T-cell (primary cell): ENCODE measurements around the gene KIF16B. TPM values are rescaled to one million over a fixed set of nuclear protein-coding genes. Genes with fewer than 3 reads are reported as not detected.

Experiments used
- ATAC-seq, 4 experiments: fragments of 200-7000 bp in 3 of 4; fragments of 150-1000 bp in 1 of 4; cut with Tn5 transposase; replicated peaks in 1 of 4; 1 replicate in 3 of 4; 2 replicates in 1 of 4; pipeline ENCODE4 v1.10.0; 2021; ENCODE audit warnings: moderate library complexity in 3 of 4, mild to moderate bottlenecking in 2 of 4, moderate number of reproducible peaks in 1 of 4
- CTCF ChIA-PET, 2 donors: fragments of 300-600 bp; sonication (Branson Sonifier 250); formaldehyde crosslinking; loops; one replicate each; lab custom pipeline; 2022; ENCODE audit warnings: antibody characterized with exemption in 2 of 2; lab: Charles Lee
- POLR2A ChIA-PET, 2 donors: fragments of 300-600 bp; sonication (Branson Sonifier 250); formaldehyde crosslinking; loops; one replicate each; lab custom pipeline; 2022; ENCODE audit warnings: antibody characterized with exemption in 2 of 2; lab: Charles Lee
- DNase-seq, 35 experiments: peaks; one replicate each; pipeline versions ENCODE4 v3.0.0 to v3.0.0-alpha.2; 2013 to 2023
- H3K27ac ChIP-seq: one replicate; pipeline ENCODE4 v1.5.1; 2013; ENCODE audit warnings: low read length
- H3K27me3 ChIP-seq, 2 experiments: replicated peaks in 1 of 2; 1 replicate in 1 of 2; 2 replicates in 1 of 2; pipeline versions ENCODE4 v1.6.1 to v1.7.0; 2013; ENCODE audit warnings: low read length in 1 of 2, mixed read lengths in 1 of 2; ENCODE audit not compliant: control insufficient read depth in 2 of 2, insufficient read depth in 2 of 2; ENCODE audit errors: extremely low read depth in 1 of 2
- H3K36me3 ChIP-seq, 2 donors: 1 replicate in 1 of 2; 2 replicates in 1 of 2; pipeline versions ENCODE4 v1.6.1 to v1.7.0; 2013; ENCODE audit warnings: low read length in 1 of 2; ENCODE audit not compliant: control insufficient read depth in 2 of 2, insufficient read depth in 1 of 2; ENCODE audit errors: extremely low read depth in 1 of 2
- H3K4me1 ChIP-seq, 2 experiments: 1 replicate in 1 of 2; 2 replicates in 1 of 2; pipeline versions ENCODE4 v1.6.1 to v1.7.0; 2013; ENCODE audit warnings: low read length in 2 of 2, mixed read lengths in 1 of 2; ENCODE audit not compliant: insufficient read depth in 2 of 2, control insufficient read depth in 1 of 2; ENCODE audit errors: extremely low read depth in 1 of 2
- H3K4me3 ChIP-seq, 2 donors: 1 replicate in 1 of 2; 2 replicates in 1 of 2; pipeline versions ENCODE4 v1.5.1 to v1.7.0; 2013; ENCODE audit warnings: mild to moderate bottlenecking in 2 of 2, low read length in 1 of 2, moderate library complexity in 1 of 2; ENCODE audit not compliant: control insufficient read depth in 1 of 2; ENCODE audit errors: extremely low read depth in 1 of 2
- H3K9me3 ChIP-seq: 2 replicates; pipeline ENCODE4 v1.7.0; 2013
- H3K27ac Mint-ChIP-seq, 2 donors: one replicate each; pipeline ENCODE4 v1.8.0; 2020 to 2021; ENCODE audit warnings: mild to moderate bottlenecking in 2 of 2, mixed read lengths in 2 of 2
- H3K27me3 Mint-ChIP-seq, 2 donors: one replicate each; pipeline ENCODE4 v1.8.0; 2021 to 2022; ENCODE audit warnings: mixed read lengths in 2 of 2
- H3K36me3 Mint-ChIP-seq: one replicate; pipeline ENCODE4 v1.8.0; 2021; ENCODE audit warnings: mixed read lengths
- H3K4me1 Mint-ChIP-seq, 3 donors: one replicate each; pipeline ENCODE4 v1.8.0; 2020 to 2022; ENCODE audit warnings: mixed read lengths in 3 of 3, mild to moderate bottlenecking in 1 of 3
- H3K4me3 Mint-ChIP-seq, 3 donors: one replicate each; pipeline ENCODE4 v1.8.0; 2020 to 2022; ENCODE audit warnings: mild to moderate bottlenecking in 3 of 3, mixed read lengths in 3 of 3, moderate library complexity in 3 of 3
- H3K9me3 Mint-ChIP-seq, 3 donors: one replicate each; pipeline ENCODE4 v1.8.0; 2020 to 2022; ENCODE audit warnings: mixed read lengths in 3 of 3
- WGBS: methylation state at CpG from one replicate; pipeline ENCODE4 v1.1.5; 2013; ENCODE audit warnings: missing lambda C conversion rate; ENCODE audit not compliant: insufficient coverage; 5-methylcytosine and 5-hydroxymethylcytosine counted together
- total RNA-seq, 35 experiments: library from RNA in 6 of 35; stranded (reverse) in 6 of 35; fragments of 120-200 nt in 1 of 35; gene quantifications; one replicate each; pipeline versions ENCODE4 v1.2.1 to v1.2.4 and lab custom pipeline; 2013 to 2026

Gene KIF16B
- total RNA-seq, 5 donors from 2014 or later (not counting 1 experiment from before 2014, with no cell fraction given): 6.8 to 10.2 (median 8.7) TPM

- H3K9me3 Mint-ChIP-seq: no peaks in the 10 kb centered on the region
- H3K9me3 ChIP-seq: no peaks in the 10 kb centered on the region
- CTCF ChIA-PET: interaction anchor here in 1 of 2 donors (1.1 kb wide), 1 partner anchor 17 kb away, joined by 3 read pairs; no protein-coding TSS in a partner anchor
- no peak overlapping the region for H3K4me3 ChIP-seq
- DNase-seq: no peak
- no peak for ATAC-seq
- peaks cover 44% of the 10 kb centered on the region for H3K36me3 Mint-ChIP-seq
- POLR2A ChIA-PET: interaction anchor here (0.5 to 0.9 kb wide), 3 partner anchors 22 to 1295 kb away, joined by 3 read pairs; no protein-coding TSS in a partner anchor
- H3K4me1 ChIP-seq: no peaks in the 10 kb centered on the region
- no peaks in the 10 kb centered on the region for H3K27me3 Mint-ChIP-seq
- H3K4me1 Mint-ChIP-seq: no peaks in the 10 kb centered on the region
- no peaks in the 10 kb centered on the region for H3K27me3 ChIP-seq
- no peak overlapping the region for H3K4me3 Mint-ChIP-seq
- H3K27ac Mint-ChIP-seq: no peak overlapping the region
- 96% methylated on average over 4 of the region's 4 CpGs for WGBS
- H3K27ac ChIP-seq: no peak overlapping the region
- peaks cover 3 to 4% of the 10 kb centered on the region in 2 donors for H3K36me3 ChIP-seq
Measured at GRCh38 chr20:16397086-16397485, 176.2 kb downstream of the KIF16B start.

- H3K9me3 Mint-ChIP-seq: peaks cover 0 to 3% (median 0%) of the 10 kb centered on the region in 3 donors
- Histone ChIP-seq H3K4me1 (no peaks in the 10 kb centered on the region), H3K27ac (no peak overlapping the region), H3K36me3 (peaks cover 3 to 8% of the 10 kb centered on the region in 2 donors), H3K4me3 (no peak overlapping the region), H3K27me3 (no peaks in the 10 kb centered on the region), H3K9me3 (no peaks in the 10 kb centered on the region)
- POLR2A ChIA-PET: no interaction called here
- H3K27ac Mint-ChIP-seq: no peak overlapping the region
- WGBS: no CpG with 5 or more reads among the region's 1 CpG
- ATAC-seq: no peak
- H3K36me3 Mint-ChIP-seq: peaks cover 49% of the 10 kb centered on the region
- CTCF ChIA-PET: interaction anchor here in 1 of 2 donors (0.6 kb wide), 1 partner anchor 32 kb away, joined by 3 read pairs; no protein-coding TSS in a partner anchor
- no peak for DNase-seq
- peaks cover 0 to 6% (median 0%) of the 10 kb centered on the region in 3 donors for H3K4me1 Mint-ChIP-seq
- no peaks in the 10 kb centered on the region for H3K27me3 Mint-ChIP-seq
- no peak overlapping the region for H3K4me3 Mint-ChIP-seq
Measured at GRCh38 chr20:16395366-16395765, 177.9 kb downstream of the KIF16B start.

GRCh38 chr20:16394784-16395183 lies 178.5 kb downstream of the KIF16B start:
- Histone ChIP-seq H3K27ac (no peak overlapping the region), H3K36me3 (peaks cover 3 to 8% of the 10 kb centered on the region in 2 donors), H3K9me3 (no peaks in the 10 kb centered on the region), H3K4me3 (no peak overlapping the region), H3K27me3 (no peaks in the 10 kb centered on the region), H3K4me1 (no peaks in the 10 kb centered on the region)
- Mint-ChIP-seq H3K4me1 (peaks cover 0 to 6% (median 0%) of the 10 kb centered on the region in 3 donors), H3K4me3 (no peak overlapping the region), H3K9me3 (peaks cover 0 to 3% (median 0%) of the 10 kb centered on the region in 3 donors), H3K27ac (no peak overlapping the region), H3K27me3 (no peaks in the 10 kb centered on the region), H3K36me3 (peaks cover 47% of the 10 kb centered on the region)
- WGBS: 88% methylated on average over 1 of the region's 4 CpGs
- DNase-seq: no peak
- ChIA-PET POLR2A (no interaction called here), CTCF (no interaction called here)
- ATAC-seq: no peak

- no peak overlapping the region for H3K27ac ChIP-seq
- POLR2A ChIA-PET: no interaction called here
- H3K4me3 ChIP-seq: no peak overlapping the region
- Mint-ChIP-seq H3K4me1 (peaks cover 0 to 6% (median 0%) of the 10 kb centered on the region in 3 donors), H3K36me3 (peaks cover 40% of the 10 kb centered on the region), H3K27ac (no peak overlapping the region), H3K4me3 (no peak overlapping the region), H3K27me3 (no peaks in the 10 kb centered on the region), H3K9me3 (peaks cover 0 to 3% (median 0%) of the 10 kb centered on the region in 3 donors)
- no peaks in the 10 kb centered on the region for H3K9me3 ChIP-seq
- CTCF ChIA-PET: no interaction called here
- H3K27me3 ChIP-seq: no peaks in the 10 kb centered on the region
- H3K4me1 ChIP-seq: no peaks in the 10 kb centered on the region
- H3K36me3 ChIP-seq: peaks cover 3 to 8% of the 10 kb centered on the region in 2 donors
- 100% methylated on average over 1 of the region's 3 CpGs for WGBS
- DNase-seq: no peak
- no peak for ATAC-seq
Measured at GRCh38 chr20:16393836-16394235, 179.4 kb downstream of the KIF16B start.

GRCh38 chr20:16393297-16393696 lies 180.0 kb downstream of the KIF16B start:
- Mint-ChIP-seq H3K4me3 (no peak overlapping the region), H3K9me3 (peaks cover 0 to 3% (median 0%) of the 10 kb centered on the region in 3 donors), H3K27me3 (no peaks in the 10 kb centered on the region), H3K4me1 (peaks cover 0 to 6% (median 0%) of the 10 kb centered on the region in 3 donors), H3K36me3 (peaks cover 39% of the 10 kb centered on the region), H3K27ac (no peak overlapping the region)
- no peak for ATAC-seq
- DNase-seq: no peak
- no peaks in the 10 kb centered on the region for H3K9me3 ChIP-seq
- WGBS: no CpG with 5 or more reads among the region's 2 CpGs
- H3K4me1 ChIP-seq: no peaks in the 10 kb centered on the region
- no peak overlapping the region for H3K27ac ChIP-seq
- no peak overlapping the region for H3K4me3 ChIP-seq
- H3K36me3 ChIP-seq: peaks cover 0 to 8% of the 10 kb centered on the region in 2 donors
- ChIA-PET POLR2A (no interaction called here), CTCF (no interaction called here)
- no peaks in the 10 kb centered on the region for H3K27me3 ChIP-seq

GRCh38 chr20:16392346-16392745 lies 180.9 kb downstream of the KIF16B start:
- 93% methylated on average over 8 of the region's 8 CpGs for WGBS
- ATAC-seq (no peak), DNase-seq (no peak)
- ChIA-PET POLR2A (no interaction called here), CTCF (no interaction called here)
- H3K4me1 Mint-ChIP-seq: peaks cover 0 to 6% (median 0%) of the 10 kb centered on the region in 3 donors
- Histone ChIP-seq H3K27ac (no peak overlapping the region), H3K9me3 (no peaks in the 10 kb centered on the region), H3K27me3 (no peaks in the 10 kb centered on the region), H3K4me3 (no peak overlapping the region), H3K36me3 (peaks cover 0 to 8% of the 10 kb centered on the region in 2 donors), H3K4me1 (no peaks in the 10 kb centered on the region)
- H3K27me3 Mint-ChIP-seq: no peaks in the 10 kb centered on the region
- peaks cover 32% of the 10 kb centered on the region for H3K36me3 Mint-ChIP-seq
- no peak overlapping the region for H3K27ac Mint-ChIP-seq
- H3K9me3 Mint-ChIP-seq: peaks cover 0 to 3% (median 0%) of the 10 kb centered on the region in 3 donors
- H3K4me3 Mint-ChIP-seq: no peak overlapping the region
